Fibroblast of lung (primary cell): ENCODE measurements around the gene MKRN2.

Source experiments
- EZH2 ChIP-seq: IDR thresholded peaks from 2 replicates; pipeline ENCODE4 v1.5.1; 2012; ENCODE audit warnings: low read length, control low read depth, mild to moderate bottlenecking; ENCODE audit errors: missing control alignments
- TF ChIP-seq, protein P1 (sequence below), 2 donors: IDR thresholded peaks in 1 of 2; conservative IDR thresholded peaks in 1 of 2; 1 replicate in 1 of 2; 2 replicates in 1 of 2; pipeline ENCODE4 v1.5.1; 2011 to 2012; ENCODE audit warnings: low read length in 2 of 2, control low read depth in 1 of 2, inconsistent platforms in 1 of 2, low read depth in 1 of 2, mild to moderate bottlenecking in 1 of 2

- TF ChIP-seq, protein P1, sequence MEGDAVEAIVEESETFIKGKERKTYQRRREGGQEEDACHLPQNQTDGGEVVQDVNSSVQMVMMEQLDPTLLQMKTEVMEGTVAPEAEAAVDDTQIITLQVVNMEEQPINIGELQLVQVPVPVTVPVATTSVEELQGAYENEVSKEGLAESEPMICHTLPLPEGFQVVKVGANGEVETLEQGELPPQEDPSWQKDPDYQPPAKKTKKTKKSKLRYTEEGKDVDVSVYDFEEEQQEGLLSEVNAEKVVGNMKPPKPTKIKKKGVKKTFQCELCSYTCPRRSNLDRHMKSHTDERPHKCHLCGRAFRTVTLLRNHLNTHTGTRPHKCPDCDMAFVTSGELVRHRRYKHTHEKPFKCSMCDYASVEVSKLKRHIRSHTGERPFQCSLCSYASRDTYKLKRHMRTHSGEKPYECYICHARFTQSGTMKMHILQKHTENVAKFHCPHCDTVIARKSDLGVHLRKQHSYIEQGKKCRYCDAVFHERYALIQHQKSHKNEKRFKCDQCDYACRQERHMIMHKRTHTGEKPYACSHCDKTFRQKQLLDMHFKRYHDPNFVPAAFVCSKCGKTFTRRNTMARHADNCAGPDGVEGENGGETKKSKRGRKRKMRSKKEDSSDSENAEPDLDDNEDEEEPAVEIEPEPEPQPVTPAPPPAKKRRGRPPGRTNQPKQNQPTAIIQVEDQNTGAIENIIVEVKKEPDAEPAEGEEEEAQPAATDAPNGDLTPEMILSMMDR (conservative IDR thresholded peaks at IDR 0.05 in 1 of 2, IDR thresholded peaks at IDR 0.05 in 1 of 2; ENCODE audit: low read depth in 1 of 2, low read length in 2 of 2), result no peak
- TF ChIP-seq EZH2, result no peak
These were observed 17.2 kb downstream of the MKRN2 start for GRCh38 chr3:12574131-12574530.
